Stomach (tissue), 9 donors: Measurements from ENCODE around the gene RNU6-1. TPM values are rescaled to one million over a fixed set of nuclear protein-coding genes. Genes with fewer than 3 reads are reported as not detected.

Experiments
- DNase-seq, 2 donors: peaks; one replicate each; pipeline versions ENCODE4 v3.0.0 to v3.0.0-alpha.2; 2013 to 2019
- H3K27ac ChIP-seq, 5 donors: fragments of 200-600 bp in 4 of 5; sonication (generic) in 4 of 5; one replicate each; pipeline ENCODE4 v1.5.1; 2013 to 2019; ENCODE audit warnings: mild to moderate bottlenecking in 1 of 5, moderate library complexity in 1 of 5
- H3K27me3 ChIP-seq, 3 donors: fragments of 200-600 bp; sonication (generic); one replicate each; pipeline ENCODE4 v1.5.1; 2017 to 2019; ENCODE audit warnings: mixed run types in 1 of 3
- H3K36me3 ChIP-seq, 4 donors: fragments of 200-600 bp; sonication (generic); 1 replicate in 3 of 4; 2 replicates in 1 of 4; pipeline ENCODE4 v1.5.1; 2016 to 2019
- H3K4me1 ChIP-seq, 4 donors: fragments of 200-600 bp; sonication (generic); one replicate each; pipeline ENCODE4 v1.5.1; 2016 to 2019
- H3K4me3 ChIP-seq, 4 donors: fragments of 200-600 bp; sonication (generic) in 3 of 4; one replicate each; pipeline ENCODE4 v1.5.1; 2016 to 2019; ENCODE audit warnings: mild to moderate bottlenecking in 1 of 4
- H3K9me3 ChIP-seq, 4 donors: fragments of 200-600 bp; sonication (generic); one replicate each; pipeline ENCODE4 v1.5.1; 2016 to 2019
- EP300 ChIP-seq: sonication (generic); formaldehyde crosslinking; IDR thresholded peaks from one replicate; pipeline ENCODE4 v1.6.1; 2017; ENCODE audit warnings: antibody characterized with exemption
- POLR2A ChIP-seq, 4 donors: fragments of 450-650 bp; IDR thresholded peaks; one replicate each; pipeline ENCODE4 v1.6.1; 2016; ENCODE audit warnings: antibody characterized with exemption in 4 of 4, control low read depth in 2 of 4, mild to moderate bottlenecking in 1 of 4, moderate library complexity in 1 of 4
- POLR2AphosphoS5 ChIP-seq, 3 donors: sonication (generic); formaldehyde crosslinking; IDR thresholded peaks; one replicate each; pipeline ENCODE4 v1.6.1; 2016; ENCODE audit warnings: antibody characterized with exemption in 3 of 3
- WGBS, 5 donors: extraction: QIAGEN DNeasy Blood & Tissue Kit in 3 of 5; methylation state at CpG; one replicate each; pipeline versions ENCODE4 v1.1.5 to v1.1.7; 2013 to 2018; 5-methylcytosine and 5-hydroxymethylcytosine counted together
- intact Hi-C: fragments of 100-400 bp; cut with DNase I; formaldehyde crosslinking; loops from one replicate; pipeline ENCODE4 v1.15.1; 2023; ENCODE audit warnings: low total_unique reads
- polyA plus RNA-seq, 3 donors: library from polyadenylated mRNA; stranded (reverse); fragments of 200-250 nt; gene quantifications; one replicate each; pipeline ENCODE4 v1.2.3, GENCODE V29; 2013
- total RNA-seq, 5 donors: library from RNA; depleted of rRNA; stranded (reverse); fragments of >200 nt; gene quantifications; one replicate each; pipeline versions ENCODE4 v1.1.0 to v1.2.3, GENCODE V29; 2014 to 2016
- TF ChIP-seq, protein P1 (sequence below), 7 experiments: fragments of 450-650 bp in 4 of 7; fragments of 200-600 bp in 3 of 7; sonication (generic) in 3 of 7; IDR thresholded peaks; one replicate each; pipeline ENCODE4 v1.5.1; 2016 to 2019; ENCODE audit warnings: antibody characterized with exemption in 7 of 7, control low read depth in 2 of 7, mild to moderate bottlenecking in 1 of 7
- donor health status: healthy with polysubstance abuse.
- donor health status: Bipolar disorder and iron deficiency.
- donor health status: healthy.

Gene RNU6-1
- total and polyA plus RNA-seq, 8 donors = not detected

DNA sequence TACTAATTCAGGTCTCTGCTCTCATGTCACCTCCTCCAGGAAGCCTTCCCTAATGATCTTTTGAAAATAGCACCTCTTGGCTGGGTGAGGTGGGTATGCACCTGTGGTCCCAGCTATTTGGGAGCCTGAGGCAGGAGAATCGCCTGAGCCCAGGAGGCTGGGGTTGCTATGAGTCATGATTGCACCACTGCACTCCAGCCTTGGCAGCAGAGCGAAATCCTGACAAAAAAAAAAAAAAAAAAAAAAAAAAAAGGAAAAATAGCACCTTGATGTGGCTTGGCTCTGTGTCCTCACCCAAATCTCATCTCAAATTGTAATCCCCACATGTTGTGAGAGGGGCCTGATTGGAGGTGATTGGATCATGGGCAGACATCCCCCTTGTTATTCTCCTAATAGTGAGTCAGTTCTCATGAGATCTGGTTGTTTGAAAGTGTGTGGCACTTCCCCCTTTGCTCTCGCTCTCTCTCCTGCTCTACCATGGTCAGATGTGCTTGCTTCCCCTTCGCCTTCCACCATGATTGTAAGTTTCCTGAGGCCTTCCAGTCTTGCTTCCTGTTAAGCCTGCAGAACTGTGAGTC, 11.2 kb upstream of the RNU6-1 start:
- Histone ChIP-seq H3K27ac (no peak overlapping the region), H3K4me1 (peaks cover 0 to 6% (median 0%) of the 10 kb centered on the region in 4 donors), H3K4me3 (no peak overlapping the region), H3K27me3 (no peaks in the 10 kb centered on the region), H3K36me3 (no peaks in the 10 kb centered on the region), H3K9me3 (no peaks in the 10 kb centered on the region)
- DNase-seq = no peak
- TF ChIP-seq, protein P1, sequence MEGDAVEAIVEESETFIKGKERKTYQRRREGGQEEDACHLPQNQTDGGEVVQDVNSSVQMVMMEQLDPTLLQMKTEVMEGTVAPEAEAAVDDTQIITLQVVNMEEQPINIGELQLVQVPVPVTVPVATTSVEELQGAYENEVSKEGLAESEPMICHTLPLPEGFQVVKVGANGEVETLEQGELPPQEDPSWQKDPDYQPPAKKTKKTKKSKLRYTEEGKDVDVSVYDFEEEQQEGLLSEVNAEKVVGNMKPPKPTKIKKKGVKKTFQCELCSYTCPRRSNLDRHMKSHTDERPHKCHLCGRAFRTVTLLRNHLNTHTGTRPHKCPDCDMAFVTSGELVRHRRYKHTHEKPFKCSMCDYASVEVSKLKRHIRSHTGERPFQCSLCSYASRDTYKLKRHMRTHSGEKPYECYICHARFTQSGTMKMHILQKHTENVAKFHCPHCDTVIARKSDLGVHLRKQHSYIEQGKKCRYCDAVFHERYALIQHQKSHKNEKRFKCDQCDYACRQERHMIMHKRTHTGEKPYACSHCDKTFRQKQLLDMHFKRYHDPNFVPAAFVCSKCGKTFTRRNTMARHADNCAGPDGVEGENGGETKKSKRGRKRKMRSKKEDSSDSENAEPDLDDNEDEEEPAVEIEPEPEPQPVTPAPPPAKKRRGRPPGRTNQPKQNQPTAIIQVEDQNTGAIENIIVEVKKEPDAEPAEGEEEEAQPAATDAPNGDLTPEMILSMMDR (IDR thresholded peaks at IDR 0.05) = no peak
- TF ChIP-seq EP300 (no peak), POLR2AphosphoS5 (IDR thresholded peaks at IDR 0.05) (no peak), POLR2A (IDR thresholded peaks at IDR 0.05) (no peak)
- WGBS, 5 donors = 65 to 85% (median 78%) methylated on average over 4 of the region's 4 CpGs
- intact Hi-C loops = no loop called here

DNA sequence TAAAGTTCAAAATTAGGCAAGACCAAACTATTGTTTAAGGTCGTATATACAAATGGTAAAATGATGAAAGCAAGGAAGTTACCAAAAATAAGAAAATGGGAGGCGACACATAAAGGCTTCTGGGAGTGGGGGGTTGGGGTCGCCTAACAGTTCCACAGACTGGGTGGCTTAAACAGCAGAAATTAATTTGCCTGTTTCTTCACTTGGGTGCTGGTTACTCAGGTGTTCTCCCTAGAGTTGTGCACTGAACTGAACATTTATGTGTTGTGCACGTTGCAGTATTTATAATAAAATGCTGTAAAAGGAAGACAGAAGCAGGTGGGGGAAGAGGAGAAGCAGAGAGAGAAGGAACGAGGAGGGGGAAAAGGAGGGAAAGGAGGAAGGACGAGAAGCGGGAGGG, 10.5 kb upstream of the RNU6-1 start:
- no peak for DNase-seq
- Histone ChIP-seq H3K27ac (no peak overlapping the region), H3K4me1 (peaks cover 0 to 6% (median 0%) of the 10 kb centered on the region in 4 donors), H3K27me3 (no peaks in the 10 kb centered on the region), H3K4me3 (no peak overlapping the region), H3K36me3 (no peaks in the 10 kb centered on the region), H3K9me3 (no peaks in the 10 kb centered on the region)
- intact Hi-C loops = no loop called here
- TF ChIP-seq POLR2A (IDR thresholded peaks at IDR 0.05) (no peak), EP300 (no peak), POLR2AphosphoS5 (IDR thresholded peaks at IDR 0.05) (no peak)
- TF ChIP-seq, protein P1 (IDR thresholded peaks at IDR 0.05) = no peak
- WGBS, 5 donors = 54 to 73% (median 69%) methylated on average over 7 of the region's 7 CpGs

DNA sequence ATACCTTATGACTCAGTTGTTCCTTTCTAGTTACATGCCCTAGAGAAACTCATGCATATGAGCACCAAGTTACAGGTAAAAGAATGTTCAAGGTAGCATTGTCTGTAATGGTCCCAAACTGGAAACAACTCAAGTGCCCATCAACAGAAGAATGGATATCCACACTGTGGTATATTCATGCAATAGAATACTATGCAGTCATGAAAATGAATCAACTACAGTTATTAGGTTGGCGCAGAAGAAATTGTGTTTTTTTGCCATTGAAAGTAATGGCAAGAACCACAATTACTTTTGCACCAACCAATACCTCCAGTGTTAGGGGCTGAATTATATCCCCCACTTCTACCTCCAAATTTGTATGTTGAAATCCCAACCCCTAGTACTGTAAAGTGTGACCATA, 9.7 kb upstream of the RNU6-1 start:
- H3K4me1 ChIP-seq = peaks cover 0 to 6% (median 0%) of the 10 kb centered on the region in 4 donors
- H3K27ac ChIP-seq = no peak overlapping the region
- no peaks in the 10 kb centered on the region for H3K27me3 ChIP-seq
- H3K36me3 ChIP-seq = no peaks in the 10 kb centered on the region
- TF ChIP-seq, protein P1 (IDR thresholded peaks at IDR 0.05) = no peak
- TF ChIP-seq POLR2AphosphoS5 (IDR thresholded peaks at IDR 0.05) (no peak), POLR2A (IDR thresholded peaks at IDR 0.05) (no peak), EP300 (no peak)
- WGBS, 5 donors = 93 to 100% (median 98%) methylated on average over 1 of the region's 1 CpG
- no peaks in the 10 kb centered on the region for H3K9me3 ChIP-seq
- no peak overlapping the region for H3K4me3 ChIP-seq
- intact Hi-C loops = no loop called here
- DNase-seq = no peak

DNA sequence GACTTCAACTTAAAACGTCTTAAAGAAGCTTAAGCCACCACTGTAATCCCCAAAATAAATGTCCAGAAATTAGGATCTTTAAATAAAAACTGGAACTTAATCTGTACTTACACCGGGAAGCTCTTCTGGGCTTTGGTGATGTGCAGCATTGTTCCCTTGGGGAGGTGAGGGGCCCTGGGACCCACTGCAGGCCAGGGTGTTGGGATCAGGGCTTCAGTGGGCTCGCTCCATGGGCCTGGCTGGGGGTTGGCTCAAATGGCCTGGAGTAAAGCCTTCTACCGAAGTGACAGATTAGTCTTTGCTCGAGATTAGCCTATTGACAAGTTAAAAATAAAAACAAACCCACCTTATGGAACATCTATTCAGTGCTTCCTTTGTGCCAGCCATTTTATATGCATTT, 6.1 kb upstream of the RNU6-1 start:
- Histone ChIP-seq H3K4me1 (peaks cover 6 to 18% (median 12%) of the 10 kb centered on the region in 4 donors), H3K4me3 (no peak overlapping the region), H3K9me3 (no peaks in the 10 kb centered on the region), H3K27me3 (no peaks in the 10 kb centered on the region), H3K27ac (no peak overlapping the region), H3K36me3 (no peaks in the 10 kb centered on the region)
- TF ChIP-seq, protein P1 (IDR thresholded peaks at IDR 0.05) = no peak
- TF ChIP-seq POLR2AphosphoS5 (IDR thresholded peaks at IDR 0.05) = no peak
- no peak for TF ChIP-seq POLR2A (IDR thresholded peaks at IDR 0.05)
- TF ChIP-seq EP300 = no peak
- 84 to 89% (median 86%) methylated on average over 5 of the region's 5 CpGs for WGBS, 5 donors
- intact Hi-C loops = no loop called here
- no peak for DNase-seq
